GM19467 (cell line): ENCODE data around the gene PSMC4.

Experiments
- ATAC-seq: cut with Tn5 transposase; IDR thresholded peaks from one replicate; pipeline ENCODE4 v1.9.1; 2021; ENCODE audit warnings: mild to moderate bottlenecking, moderate library complexity; ENCODE audit not compliant: unreplicated experiment

Gene PSMC4

DNA sequence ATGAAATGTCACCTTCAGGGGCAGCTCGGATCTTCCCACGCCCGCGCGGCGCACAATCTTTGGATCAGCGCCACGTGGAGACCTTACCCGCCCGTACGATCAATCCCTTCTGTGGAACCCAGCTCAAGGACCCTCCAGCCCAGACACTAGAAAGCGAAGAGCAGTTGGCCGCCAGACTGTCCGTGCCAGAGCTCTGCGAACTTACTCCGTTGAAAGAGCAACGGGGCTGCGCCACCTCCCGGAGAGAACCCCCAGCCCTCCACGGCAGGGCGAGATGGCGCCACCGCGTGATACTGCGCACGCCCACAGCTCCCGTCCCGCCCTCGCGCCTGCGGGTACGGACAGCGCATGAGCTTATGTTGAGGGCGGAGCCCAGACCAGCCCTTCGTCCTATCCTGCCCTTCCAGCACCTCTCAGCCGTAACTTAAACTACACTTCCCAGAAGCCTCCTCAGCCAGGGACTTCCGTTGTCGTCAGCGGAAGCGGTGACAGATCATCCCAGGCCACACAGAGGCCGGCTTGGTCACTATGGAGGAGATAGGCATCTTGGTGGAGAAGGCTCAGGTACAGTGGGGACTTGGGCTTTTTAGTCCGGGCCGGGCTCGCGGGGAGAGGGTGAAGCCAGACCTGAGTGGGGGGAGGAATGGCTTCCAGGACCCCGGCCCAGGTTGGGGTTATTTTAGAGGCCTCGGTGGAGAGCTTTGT is at the start of gene PSMC4:
Gene PSMC4, plus strand, starts transcription at position 491 of the 705 bp plus-strand sequence. Its CDS starts 38 bp downstream, at position 529.
- ATAC-seq: peak; percentile 93

DNA sequence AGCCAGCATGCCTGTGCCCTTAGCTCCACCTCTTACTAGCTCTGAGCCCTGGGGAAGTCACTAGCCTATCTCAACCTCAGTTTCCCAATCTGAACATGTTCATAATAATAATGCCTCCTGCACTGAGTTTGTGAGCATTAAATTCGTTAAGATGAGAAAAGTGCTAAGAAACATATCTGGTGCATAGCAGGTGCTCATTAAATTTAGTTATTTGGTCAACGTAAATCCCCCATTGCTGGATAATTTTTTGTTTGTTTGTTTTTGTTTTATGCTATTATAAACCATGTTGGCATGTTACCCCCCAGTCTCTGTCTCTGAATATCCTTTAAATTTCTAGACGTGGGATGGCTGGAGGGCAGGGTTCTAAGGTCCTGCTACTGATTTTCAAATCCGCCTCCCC is 47.1 kb upstream of the PSMC4 start:
- no peak for ATAC-seq

DNA sequence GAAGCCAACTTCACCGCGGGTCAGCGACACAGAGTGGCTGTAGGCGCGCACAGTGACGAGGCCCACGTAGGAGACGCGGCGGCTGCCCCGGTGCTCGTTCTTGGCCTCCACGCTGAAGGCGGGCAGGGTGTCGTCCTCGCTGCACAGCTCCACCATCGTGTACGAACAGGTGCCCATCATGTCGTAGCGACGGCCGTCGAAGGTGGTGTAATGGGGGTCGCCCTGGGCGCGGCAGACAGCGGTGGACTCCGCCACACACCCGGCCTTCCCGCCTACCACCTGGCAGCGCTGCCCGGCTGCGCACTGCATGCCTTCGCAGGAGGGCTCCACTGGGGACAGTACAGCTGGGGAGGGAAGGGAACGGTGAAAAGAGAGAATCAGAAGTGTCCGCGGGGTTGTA is 46.6 kb upstream of the PSMC4 start:
- ATAC-seq: no peak

DNA sequence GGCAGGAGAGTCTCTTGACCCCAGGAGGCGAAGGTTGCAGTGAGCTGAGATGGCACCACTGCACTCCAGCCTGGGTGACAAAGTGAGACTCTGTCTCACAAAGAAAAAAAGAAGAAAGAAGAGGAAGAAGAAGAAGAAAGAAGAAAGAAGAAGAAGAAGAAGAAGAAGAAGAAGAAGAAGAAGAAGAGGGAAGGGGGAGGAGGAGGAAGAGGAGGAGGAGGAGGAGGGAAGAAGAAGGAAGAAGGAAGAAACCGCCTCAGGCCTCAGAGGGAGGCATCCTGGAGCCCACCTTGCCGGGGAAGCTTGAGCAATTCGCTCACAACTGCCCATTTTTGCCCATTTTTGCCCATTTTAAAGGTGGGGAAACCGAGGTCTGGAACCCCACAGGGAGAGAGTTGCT is 46.0 kb upstream of the PSMC4 start:
- no peak for ATAC-seq

DNA sequence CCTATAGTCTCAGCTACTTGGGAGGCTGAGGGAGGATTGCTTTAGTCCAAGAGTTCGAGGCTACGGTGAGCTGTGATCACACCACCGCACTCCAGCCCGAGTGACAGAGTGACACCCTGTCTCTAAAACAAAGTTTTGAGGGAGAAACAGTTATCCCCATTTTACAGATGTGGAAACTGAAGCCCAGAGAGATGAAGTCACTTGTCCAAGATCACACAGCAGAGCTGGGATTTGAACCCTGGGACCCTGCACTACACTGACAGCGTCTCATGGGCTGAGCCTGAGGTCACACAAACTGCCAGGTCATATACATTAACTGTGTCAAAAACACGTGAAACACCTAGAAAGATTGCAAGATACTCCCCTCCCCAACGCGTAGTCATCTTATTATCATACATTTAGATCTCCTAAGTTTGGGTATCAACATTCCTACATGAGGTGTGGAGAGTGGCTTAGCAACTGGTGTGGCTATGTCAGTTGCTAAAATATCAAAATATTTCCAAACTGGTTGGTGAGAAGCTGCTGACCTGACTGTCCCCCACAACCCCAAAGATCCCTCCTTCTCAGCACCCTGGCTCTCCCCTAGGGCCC is 44.7 kb upstream of the PSMC4 start:
- no peak for ATAC-seq

DNA sequence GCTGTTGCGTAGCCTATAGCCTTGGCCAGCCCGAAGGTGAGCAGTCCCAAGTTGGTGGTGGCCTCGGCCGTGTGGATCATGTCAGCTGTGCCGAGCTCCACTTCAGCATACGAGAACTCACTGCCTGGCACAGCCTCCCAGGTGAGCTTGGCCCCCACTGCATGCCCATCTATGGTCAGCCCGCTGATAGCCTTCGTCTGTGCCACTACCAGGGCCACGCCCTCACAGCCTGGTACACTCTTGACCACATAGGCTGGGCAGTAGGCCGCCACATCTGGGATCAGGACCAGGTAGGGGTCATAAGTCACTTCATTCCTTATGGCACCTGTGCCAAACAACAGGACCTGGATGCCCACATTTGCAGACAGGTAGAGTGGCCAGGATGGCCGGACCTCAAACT is 43.9 kb upstream of the PSMC4 start:
- ATAC-seq: no peak

DNA sequence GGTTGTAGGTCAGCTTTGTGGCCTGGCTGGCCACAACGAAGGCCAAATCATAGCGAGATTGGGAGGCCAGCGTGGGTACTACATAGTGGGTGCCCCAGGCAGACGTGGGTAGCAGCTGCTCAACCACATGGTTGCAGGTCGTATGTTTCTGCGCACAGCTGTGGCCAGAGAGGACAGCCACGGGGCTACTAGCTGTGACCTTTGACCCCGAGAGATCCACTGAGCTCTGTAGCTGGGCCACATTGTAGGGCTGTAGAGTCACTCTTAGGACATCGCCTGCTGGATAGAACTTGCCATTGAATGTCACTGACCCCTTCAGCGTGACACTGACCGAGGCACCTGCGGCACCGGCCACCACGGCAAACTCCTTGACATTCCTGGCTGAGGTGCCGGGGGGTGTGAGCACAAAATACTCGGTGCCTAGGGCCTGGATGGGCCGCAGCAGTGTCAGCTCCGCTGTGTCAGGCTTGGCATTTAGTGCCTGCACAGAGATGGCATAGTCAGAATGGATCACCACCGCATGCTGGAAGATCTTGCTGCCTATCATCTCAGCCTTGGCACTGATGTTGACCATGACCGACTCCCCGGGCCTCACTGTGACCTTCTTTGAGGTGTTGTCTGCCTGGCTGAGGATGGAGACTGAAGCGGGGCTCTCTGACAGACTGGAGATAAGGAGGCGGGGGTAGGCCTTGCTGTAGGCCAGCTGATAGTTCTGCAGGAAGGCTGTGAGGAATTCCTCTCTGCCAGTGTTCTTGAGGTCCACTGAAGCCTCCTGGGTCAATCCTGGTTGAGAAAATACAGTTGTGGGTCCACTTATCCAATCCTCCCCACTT is 43.2 kb upstream of the PSMC4 start:
- ATAC-seq: no peak

DNA sequence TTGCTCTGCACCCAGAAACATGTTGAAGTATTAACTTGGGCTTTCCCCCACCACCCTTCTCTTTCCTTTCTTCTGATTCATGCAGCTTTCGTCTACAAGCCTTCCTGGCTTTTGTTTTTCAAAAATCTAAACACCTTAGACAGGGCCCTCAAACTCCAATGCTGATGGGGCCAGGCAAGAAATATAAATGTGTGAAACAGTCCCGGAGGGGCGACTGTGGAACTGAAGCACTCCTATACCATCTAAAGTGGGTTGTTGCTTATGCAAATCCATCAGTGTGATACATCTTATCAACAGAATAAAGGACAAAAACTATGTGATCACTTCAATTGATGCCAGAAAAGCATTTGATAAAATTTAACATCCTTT is 42.6 kb upstream of the PSMC4 start:
- no peak for ATAC-seq

DNA sequence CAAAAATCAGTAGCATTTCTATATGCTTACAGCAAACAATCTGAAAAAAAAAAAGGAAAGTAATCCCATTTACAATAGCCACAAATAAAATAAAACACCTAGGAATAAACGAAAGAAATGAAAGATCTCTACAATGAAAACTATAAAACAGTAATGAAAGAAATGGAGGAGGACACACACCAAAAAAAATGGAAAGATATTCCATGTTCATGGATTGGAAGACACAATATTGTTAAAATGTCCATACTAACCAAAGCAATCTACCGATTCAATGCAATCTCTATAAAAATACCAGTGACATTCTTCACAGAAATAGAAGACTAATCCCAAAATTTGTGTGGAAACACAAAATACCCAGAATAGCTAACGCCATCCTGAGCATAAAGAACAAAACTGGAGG is 41.2 kb upstream of the PSMC4 start:
- ATAC-seq: no peak

DNA sequence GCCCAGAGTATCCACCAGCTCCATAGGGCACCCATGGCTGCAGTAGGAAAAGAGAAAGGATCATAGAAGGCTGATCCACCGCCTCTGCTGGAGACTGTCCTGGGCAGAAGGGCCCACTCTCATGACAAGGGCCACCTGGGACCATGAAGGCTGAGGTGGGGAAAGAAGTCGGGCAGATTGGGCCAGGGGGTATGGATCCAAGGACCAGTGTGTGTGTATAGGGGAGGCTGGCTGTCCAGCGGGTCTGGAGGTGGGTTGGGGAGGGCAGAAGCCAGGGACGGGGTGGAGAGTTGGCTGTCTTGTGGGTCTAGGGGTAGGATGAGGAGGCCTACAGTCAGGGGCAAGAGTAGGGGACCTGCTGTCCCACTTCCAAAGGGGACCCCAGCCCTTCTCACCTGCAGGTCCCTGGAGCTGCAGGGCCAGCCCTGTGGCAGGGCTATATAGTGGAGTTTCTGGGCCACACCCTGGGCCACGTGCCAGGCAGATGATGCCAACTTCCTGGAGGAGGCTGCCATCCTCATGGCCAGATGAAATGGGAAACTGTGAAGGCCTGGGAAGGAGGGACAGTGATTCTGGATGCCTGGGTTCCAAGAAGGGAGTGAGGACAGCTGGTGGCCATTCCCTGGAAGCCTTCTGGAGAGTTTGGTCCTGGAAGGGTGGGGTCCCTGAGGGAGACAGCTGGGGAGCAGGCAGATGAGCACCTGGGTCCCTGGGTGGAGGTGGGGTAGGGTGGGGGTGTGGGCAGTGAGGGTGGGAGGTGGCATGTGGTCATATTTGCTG is 36.2 kb upstream of the PSMC4 start, which contains the start of gene FCGBP:
Gene FCGBP, minus strand, starts transcription at position 51 of the 780 bp plus-strand sequence.
- no peak for ATAC-seq

DNA sequence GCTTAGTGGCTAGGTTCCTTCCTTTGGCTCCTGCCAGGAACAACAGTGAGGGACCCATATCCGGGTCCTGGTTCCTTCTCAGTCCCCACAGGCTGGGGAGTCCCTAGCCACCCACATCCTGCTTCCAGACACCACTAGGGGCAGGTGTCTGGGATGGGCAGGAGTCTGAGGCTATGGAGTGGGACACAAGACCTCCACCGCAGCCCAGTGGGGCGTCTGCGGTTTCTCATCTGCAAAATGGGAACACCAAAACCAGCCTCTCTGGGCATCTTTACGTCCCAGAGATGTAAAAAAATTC is 35.7 kb upstream of the PSMC4 start:
- no peak for ATAC-seq

DNA sequence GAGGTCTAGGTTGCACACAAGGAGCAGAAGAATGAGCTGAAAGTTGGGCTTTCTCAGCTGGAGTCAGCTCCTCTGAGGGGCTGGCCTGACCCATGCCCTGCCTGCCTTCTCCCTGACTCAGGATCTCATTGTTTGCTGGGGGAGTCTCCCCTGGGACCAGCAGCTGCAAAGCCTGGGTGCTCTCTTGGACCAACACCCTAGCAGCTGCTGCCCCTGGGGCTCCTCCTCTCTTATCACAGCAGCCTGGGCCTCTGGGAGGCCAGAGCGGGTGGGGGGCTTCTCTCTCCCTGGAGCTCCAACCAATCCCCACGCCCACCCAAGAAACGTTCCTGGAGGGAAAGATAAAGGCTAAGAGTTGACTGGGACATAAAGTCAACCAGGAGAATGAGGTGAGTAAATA is 34.9 kb upstream of the PSMC4 start:
- no peak for ATAC-seq

DNA sequence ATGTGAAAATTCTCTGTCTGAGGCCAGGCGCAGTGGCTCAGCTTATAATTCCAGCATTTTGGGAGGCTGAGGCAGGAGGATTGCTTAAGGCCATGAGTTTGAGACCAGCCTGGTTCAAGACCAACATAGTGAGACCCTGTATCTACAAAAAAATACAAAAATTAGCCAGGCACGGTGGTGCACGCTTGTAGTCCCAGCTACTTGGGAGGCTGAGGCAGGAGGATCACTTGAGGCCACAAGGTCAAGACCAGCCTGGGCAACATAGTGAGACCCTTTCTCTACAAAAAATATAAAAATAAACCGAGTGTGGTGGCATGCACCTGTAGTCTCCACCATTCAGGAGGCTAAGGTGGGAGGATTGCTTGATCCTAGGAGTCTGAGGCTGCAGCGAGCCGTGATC is 34.3 kb upstream of the PSMC4 start:
- ATAC-seq: no peak

DNA sequence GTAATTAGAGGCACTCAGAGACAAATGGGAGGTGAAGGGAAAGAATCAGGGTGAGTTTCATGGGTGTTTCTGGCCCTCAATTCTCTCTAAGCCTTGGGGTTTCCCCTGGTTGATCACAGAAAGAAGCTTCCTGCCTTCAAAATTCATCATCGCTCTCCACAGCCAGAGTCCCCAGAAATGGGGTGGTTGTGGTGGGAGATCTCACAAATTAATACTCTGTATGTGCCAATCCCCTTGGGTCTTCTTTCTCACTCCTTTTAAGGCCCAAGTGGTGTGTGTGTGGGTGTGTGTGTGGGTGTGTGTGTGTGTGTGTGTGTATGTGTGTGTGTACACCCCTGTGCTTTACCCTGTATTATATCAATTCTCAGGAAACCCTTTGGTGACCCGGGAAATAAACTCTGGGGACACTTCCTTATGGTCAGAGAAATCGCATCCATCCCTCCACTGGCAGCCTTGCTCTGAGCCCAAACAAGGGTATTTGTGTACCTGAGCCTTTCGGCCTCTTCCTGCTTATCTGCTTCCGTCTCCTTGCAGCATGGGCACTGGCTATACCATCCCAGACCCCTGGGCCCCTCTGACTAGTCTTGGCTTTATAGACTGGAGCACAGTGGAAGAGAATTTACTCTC is 33.8 kb upstream of the PSMC4 start:
- no peak for ATAC-seq

DNA sequence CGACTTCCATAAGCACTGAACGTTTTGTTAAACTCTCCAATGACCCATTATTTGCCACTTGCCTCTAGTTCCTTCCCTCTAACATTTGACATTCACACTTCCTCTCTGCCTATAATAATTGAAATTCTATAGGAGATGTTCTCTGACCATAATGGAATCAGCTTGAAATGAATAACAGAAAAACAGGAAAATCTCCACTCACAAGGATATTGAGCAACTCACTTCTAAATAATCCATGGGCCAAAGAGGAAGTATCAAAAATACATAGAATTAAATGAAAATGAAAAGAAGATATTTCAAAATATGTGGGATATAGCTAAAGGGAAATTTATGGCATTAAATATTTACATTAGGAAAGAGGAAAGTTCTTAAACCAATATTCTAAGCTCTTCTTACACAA is 33.2 kb upstream of the PSMC4 start:
- ATAC-seq: no peak

DNA sequence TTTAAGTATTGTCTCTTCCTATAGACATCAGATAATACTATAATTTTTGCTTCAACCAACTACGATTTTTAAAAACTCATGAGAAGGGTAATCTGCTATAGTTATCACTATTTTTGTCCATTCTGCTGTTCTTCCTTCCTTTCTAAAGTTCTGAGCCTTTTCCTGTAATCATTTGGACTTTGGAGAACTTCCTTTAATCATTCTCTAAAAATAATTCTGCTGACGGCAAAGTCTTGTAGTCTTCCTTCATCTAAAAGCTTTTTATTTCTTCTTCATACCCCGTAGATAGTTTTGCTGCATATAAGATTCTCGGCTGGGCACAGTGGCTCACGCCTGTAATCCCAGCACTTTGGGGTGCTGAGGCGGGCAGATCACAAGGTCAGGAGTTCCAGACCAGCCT is 31.4 kb upstream of the PSMC4 start:
- no peak for ATAC-seq

DNA sequence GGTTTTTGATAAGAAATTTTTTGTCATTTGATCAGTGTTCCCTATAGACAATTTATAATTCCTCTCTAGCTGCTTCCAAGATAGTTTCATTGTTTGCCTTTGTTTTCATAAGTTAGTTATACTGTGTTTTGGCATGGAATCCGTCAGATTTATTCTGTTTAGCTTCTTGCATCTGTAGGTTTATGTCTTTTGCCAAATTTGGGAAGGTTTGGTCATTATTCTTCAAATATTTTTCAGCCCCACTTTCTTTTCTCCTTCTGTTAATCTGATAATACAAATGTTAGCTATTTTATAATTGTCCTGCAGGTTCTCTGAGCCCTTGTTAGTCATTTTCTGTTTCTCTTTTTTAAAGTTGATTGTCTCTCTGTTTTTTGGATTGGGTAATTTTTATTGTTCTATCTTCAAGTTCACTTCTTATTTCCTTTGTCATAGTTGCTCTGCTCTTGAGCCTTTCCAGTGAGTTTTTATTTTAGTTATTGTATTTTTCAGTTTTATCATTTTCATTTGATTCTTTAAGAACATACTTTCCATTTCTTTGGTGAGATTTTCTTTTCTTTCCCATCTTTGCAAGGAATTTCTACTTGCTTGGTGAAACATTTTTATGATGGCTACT is 30.6 kb upstream of the PSMC4 start:
- no peak for ATAC-seq

DNA sequence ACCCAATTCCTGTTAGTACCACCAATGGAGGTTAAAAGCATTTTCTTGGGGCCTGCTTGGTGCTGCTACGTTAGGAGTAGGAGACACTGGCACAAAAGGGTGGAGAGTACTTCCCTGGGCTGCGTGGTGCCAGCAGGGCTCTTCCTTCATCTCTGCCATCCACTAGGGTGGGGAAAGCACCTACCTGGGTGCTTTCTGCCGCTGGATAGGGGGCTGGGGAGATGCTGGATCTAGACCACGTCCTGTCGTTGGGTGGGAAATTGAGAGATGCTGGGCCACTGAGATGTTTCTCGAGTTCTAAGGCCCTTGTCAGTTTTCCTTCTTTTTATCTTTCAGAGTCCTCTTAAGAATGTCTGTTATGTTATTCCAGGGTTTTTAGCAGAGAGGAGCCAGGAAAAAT is 29.8 kb upstream of the PSMC4 start:
- no peak for ATAC-seq

DNA sequence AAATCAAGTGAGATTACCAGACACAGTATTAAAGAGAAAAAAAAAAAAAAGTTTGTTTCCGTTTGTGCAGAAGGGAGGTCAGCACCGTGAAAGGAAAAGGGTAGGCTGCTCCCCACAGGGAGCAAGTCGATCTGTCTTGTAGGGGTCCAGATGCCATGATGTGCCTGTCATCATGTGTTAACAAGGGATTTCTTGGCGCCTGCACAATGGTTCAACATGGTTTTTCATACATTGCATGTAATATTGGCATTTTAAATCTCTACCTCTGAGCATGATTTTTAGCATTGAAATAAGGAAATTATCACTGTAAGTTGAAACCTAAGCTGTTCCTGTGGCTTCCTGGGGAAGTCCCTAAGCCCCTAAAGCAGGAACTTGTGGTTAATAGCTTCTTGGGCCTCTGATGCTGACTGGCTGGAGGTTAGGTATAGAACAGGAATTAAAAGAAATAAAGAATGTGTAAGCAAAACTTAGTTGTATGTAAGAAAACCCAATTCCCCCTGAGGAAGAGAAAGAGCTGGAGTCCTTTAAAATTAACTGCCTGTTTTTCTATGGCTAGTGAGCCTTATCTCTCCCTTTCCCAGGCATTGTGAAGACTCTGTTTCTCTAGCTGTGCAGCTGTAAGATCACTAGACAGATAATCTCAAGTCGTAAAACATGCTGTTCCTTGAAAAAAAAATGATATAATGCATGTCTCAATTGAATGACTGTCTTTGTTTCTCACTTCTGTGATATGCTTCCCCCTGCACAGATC is 29.2 kb upstream of the PSMC4 start:
- ATAC-seq: peak; percentile 42

DNA sequence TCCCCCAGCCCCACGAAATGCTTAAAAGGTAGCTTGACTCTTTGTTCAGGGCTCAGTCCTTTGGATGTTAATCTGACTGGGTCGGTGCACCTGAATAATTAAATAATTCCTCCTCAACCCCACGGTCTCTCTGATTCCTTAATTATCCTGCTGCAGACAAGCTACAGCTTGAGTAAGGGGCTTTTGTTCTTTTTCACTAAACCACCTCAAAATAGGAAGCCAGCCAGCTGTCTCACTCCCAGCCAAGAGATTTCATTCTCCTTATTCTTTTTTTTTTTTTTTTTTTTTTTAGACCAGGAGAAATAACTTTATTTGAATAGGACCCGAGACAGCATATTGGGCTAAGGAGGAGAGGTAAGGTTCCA is 28.6 kb upstream of the PSMC4 start:
- no peak for ATAC-seq
